ENCODE data around the gene HMGN1.

The HMGN1 gene

GRCh38 chr21:39326607-39327307 is 22.1 kb downstream of the HMGN1 start:
- DNase-seq, result no peak

GRCh38 chr21:39325458-39325857 is 23.4 kb downstream of the HMGN1 start:
- no peak for DNase-seq

GRCh38 chr21:39321424-39321823 is 27.5 kb downstream of the HMGN1 start:
- DNase-seq, result no peak

GRCh38 chr21:39319814-39320332 is 29.0 kb downstream of the HMGN1 start:
- no peak for DNase-seq

GRCh38 chr21:39319251-39319756 is 29.6 kb downstream of the HMGN1 start:
- DNase-seq, result no peak

GRCh38 chr21:39318091-39318959 is 30.6 kb downstream of the HMGN1 start:
- no peak for DNase-seq

- no peak for DNase-seq
These were observed 31.5 kb downstream of the HMGN1 start for GRCh38 chr21:39317134-39318090.

GRCh38 chr21:39316729-39317128 is 32.2 kb downstream of the HMGN1 start:
- DNase-seq, result no peak

- no peak for DNase-seq
These were observed 33.1 kb downstream of the HMGN1 start for GRCh38 chr21:39315603-39316445.

- peak; percentile 65 for DNase-seq
These were observed 34.5 kb downstream of the HMGN1 start for GRCh38 chr21:39314143-39315027.

GRCh38 chr21:39313571-39314142 is 35.2 kb downstream of the HMGN1 start, which contains the start of gene BRWD1:
Gene BRWD1 (minus strand): TSS chr21:39313632. CDS start chr21:39313491, 141 bp downstream.
- peak; percentile 84 for DNase-seq

GRCh38 chr21:39313042-39313570 is 35.8 kb downstream of the HMGN1 start:
- DNase-seq, result peak; percentile 47

- peak; percentile 96 for DNase-seq
These were observed 36.5 kb downstream of the HMGN1 start for GRCh38 chr21:39312112-39313041.

GRCh38 chr21:39311164-39311563 is 37.7 kb downstream of the HMGN1 start:
- no peak for DNase-seq

- no peak for DNase-seq
These were observed 41.4 kb downstream of the HMGN1 start for GRCh38 chr21:39307466-39307865.

GRCh38 chr21:39300587-39300986 is 48.3 kb downstream of the HMGN1 start:
- DNase-seq, result no peak

- DNase-seq, result no peak
These were observed 52.0 kb downstream of the HMGN1 start for GRCh38 chr21:39296891-39297290.

Data from activated CD4-positive, alpha-beta T cell treated with anti-CD3 and anti-CD28 coated beads for 48 hours (primary cell).